GM21367 (cell line): ENCODE measurements around the gene GMFB.
"Not testable (repeated sequence)": the region's sequence is repeated elsewhere in the genome, so short reads cannot be mapped to it uniquely, and the experiment has no call there.

Experiments
- ATAC-seq: cut with Tn5 transposase; IDR thresholded peaks from one replicate; pipeline ENCODE4 v1.9.1; 2021; ENCODE audit not compliant: unreplicated experiment

Gene GMFB

GRCh38 chr14:54462048-54462447 is 26.7 kb downstream of the GMFB start:
- no peak for ATAC-seq

- no peak for ATAC-seq
Observed at GRCh38 chr14:54459106-54459505, 29.7 kb downstream of the GMFB start.

- ATAC-seq, result not testable (repeated sequence)
Observed at GRCh38 chr14:54458536-54458935, 30.2 kb downstream of the GMFB start.

GRCh38 chr14:54457609-54457996 is 31.2 kb downstream of the GMFB start:
- no peak for ATAC-seq

- not testable (repeated sequence) for ATAC-seq
Observed at GRCh38 chr14:54456820-54457608, 31.8 kb downstream of the GMFB start.

- ATAC-seq, result no peak
Observed at GRCh38 chr14:54455363-54455762, 33.4 kb downstream of the GMFB start.

GRCh38 chr14:54453990-54454389 is 34.8 kb downstream of the GMFB start:
- not testable (repeated sequence) for ATAC-seq

- ATAC-seq, result no peak
Observed at GRCh38 chr14:54453252-54453651, 35.5 kb downstream of the GMFB start.

- no peak for ATAC-seq
Observed at GRCh38 chr14:54451961-54452360, 36.8 kb downstream of the GMFB start.

- no peak for ATAC-seq
Observed at GRCh38 chr14:54451121-54451601, 37.6 kb downstream of the GMFB start.

GRCh38 chr14:54450535-54450934 is 38.2 kb downstream of the GMFB start:
- peak; percentile 62 for ATAC-seq

GRCh38 chr14:54447231-54447692 is 41.5 kb downstream of the GMFB start:
- no peak for ATAC-seq

- no peak for ATAC-seq
Observed at GRCh38 chr14:54446161-54446693, 42.6 kb downstream of the GMFB start.

- no peak for ATAC-seq
Observed at GRCh38 chr14:54444681-54445080, 44.1 kb downstream of the GMFB start.

GRCh38 chr14:54443981-54444380 is 44.8 kb downstream of the GMFB start:
- ATAC-seq, result no peak

- not testable (repeated sequence) for ATAC-seq
Observed at GRCh38 chr14:54442961-54443360, 45.8 kb downstream of the GMFB start.

GRCh38 chr14:54440873-54441868 is 47.6 kb downstream of the GMFB start, which contains the start of gene CNIH1:
Gene CNIH1 (minus strand): TSS chr14:54441374. CDS start chr14:54441327, 47 bp downstream.
- ATAC-seq, result peak; percentile 92

- ATAC-seq, result no peak
Observed at GRCh38 chr14:54440476-54440872, 48.3 kb downstream of the GMFB start.

- ATAC-seq, result no peak
Observed at GRCh38 chr14:54440037-54440436, 48.7 kb downstream of the GMFB start.

- ATAC-seq, result no peak
Observed at GRCh38 chr14:54438703-54439102, 50.1 kb downstream of the GMFB start.

GRCh38 chr14:54437954-54438353 is 50.8 kb downstream of the GMFB start:
- ATAC-seq, result not testable (repeated sequence)
